Measurements from ENCODE around the gene RIPOR2. TPM values are rescaled to one million over a fixed set of nuclear protein-coding genes. Genes with fewer than 3 reads are reported as not detected.

RIPOR2 gene
- total and polyA plus RNA-seq, 2 donors from 2014 or later: 1.7 to 24.2 TPM

GRCh38 chr6:24864343-24864742, 71.4 kb downstream of the RIPOR2 start:
- no peak for FAIRE-seq
- intact Hi-C loops (cut with DNase I): no loop called here

DNA sequence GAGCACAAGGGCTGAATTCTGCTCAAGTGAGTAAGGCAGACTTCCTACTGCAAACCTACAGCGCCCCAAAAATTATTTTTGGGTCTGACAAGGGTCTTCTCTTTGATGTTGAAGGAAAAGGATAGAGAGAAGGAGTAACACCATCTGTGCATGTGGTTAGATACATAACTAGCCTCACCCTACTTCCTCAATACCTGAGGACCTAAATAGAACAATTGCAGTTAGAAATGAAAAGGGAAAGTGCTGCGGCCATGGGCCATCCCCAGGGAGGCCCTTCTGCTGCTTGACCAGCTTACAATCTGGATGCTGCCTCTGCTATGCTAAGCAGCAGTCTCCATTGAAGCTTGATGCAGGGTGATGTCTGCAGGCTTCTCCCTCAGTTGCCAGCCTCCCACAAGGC, 73.8 kb downstream of the RIPOR2 start:
- H3K4me1 ChIP-seq (ENCODE audit: control insufficient read depth in 2 of 3, insufficient read depth in 2 of 3, low read depth in 1 of 3, low read length in 3 of 3): peaks cover 0 to 2% (median 0%) of the 10 kb centered on the region in 3 donors

More at GRCh38 chr6:24864343-24864742, 71.4 kb downstream of the RIPOR2 start:
- TF ChIP-seq, protein P1, sequence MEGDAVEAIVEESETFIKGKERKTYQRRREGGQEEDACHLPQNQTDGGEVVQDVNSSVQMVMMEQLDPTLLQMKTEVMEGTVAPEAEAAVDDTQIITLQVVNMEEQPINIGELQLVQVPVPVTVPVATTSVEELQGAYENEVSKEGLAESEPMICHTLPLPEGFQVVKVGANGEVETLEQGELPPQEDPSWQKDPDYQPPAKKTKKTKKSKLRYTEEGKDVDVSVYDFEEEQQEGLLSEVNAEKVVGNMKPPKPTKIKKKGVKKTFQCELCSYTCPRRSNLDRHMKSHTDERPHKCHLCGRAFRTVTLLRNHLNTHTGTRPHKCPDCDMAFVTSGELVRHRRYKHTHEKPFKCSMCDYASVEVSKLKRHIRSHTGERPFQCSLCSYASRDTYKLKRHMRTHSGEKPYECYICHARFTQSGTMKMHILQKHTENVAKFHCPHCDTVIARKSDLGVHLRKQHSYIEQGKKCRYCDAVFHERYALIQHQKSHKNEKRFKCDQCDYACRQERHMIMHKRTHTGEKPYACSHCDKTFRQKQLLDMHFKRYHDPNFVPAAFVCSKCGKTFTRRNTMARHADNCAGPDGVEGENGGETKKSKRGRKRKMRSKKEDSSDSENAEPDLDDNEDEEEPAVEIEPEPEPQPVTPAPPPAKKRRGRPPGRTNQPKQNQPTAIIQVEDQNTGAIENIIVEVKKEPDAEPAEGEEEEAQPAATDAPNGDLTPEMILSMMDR (IDR thresholded peaks at IDR 0.05; ENCODE audit: borderline replicate concordance, extremely low read depth, insufficient read depth): no peak
- DNase-seq: peak in 2 of 5 donors; percentile 36 to 50
- H3K9ac ChIP-seq (ENCODE audit: low read length in 3 of 3): no peak overlapping the region
- H3K27me3 ChIP-seq (ENCODE audit: control insufficient read depth, insufficient read depth, low read length): no peaks in the 10 kb centered on the region
- no peak overlapping the region for H3K27ac ChIP-seq (ENCODE audit: low read depth in 2 of 2, low read length in 2 of 2)
- H3K4me1 ChIP-seq (ENCODE audit: control insufficient read depth in 2 of 3, insufficient read depth in 2 of 3, low read depth in 1 of 3, low read length in 3 of 3): no peaks in the 10 kb centered on the region
- H3K4me3 ChIP-seq (ENCODE audit: low read length in 3 of 3): no peak overlapping the region
- no peaks in the 10 kb centered on the region for H3K36me3 ChIP-seq (ENCODE audit: control insufficient read depth in 2 of 3, insufficient read depth in 3 of 3, low read length in 3 of 3)
- no peaks in the 10 kb centered on the region for H3K9me3 ChIP-seq (ENCODE audit: control insufficient read depth in 2 of 3, insufficient read depth in 1 of 3, low read length in 3 of 3)

GRCh38 chr6:24859608-24860200, 76.1 kb downstream of the RIPOR2 start:
- no peak for FAIRE-seq
- intact Hi-C loops (cut with DNase I): loop anchor here (10.0 kb wide), 1 partner anchor 205 kb away; no protein-coding TSS in a partner anchor
- H3K27ac ChIP-seq (ENCODE audit: low read depth in 2 of 2, low read length in 2 of 2): no peak overlapping the region

More for the DNA sequence above, 73.8 kb downstream of the RIPOR2 start:
- no peaks in the 10 kb centered on the region for H3K27me3 ChIP-seq (ENCODE audit: control insufficient read depth, insufficient read depth, low read length)
- no peak overlapping the region for H3K4me3 ChIP-seq (ENCODE audit: low read length in 3 of 3)
- TF ChIP-seq, protein P1 (IDR thresholded peaks at IDR 0.05; ENCODE audit: borderline replicate concordance, extremely low read depth, insufficient read depth): no peak
- DNase-seq (no peak), FAIRE-seq (no peak)
- H3K36me3 ChIP-seq (ENCODE audit: control insufficient read depth in 2 of 3, insufficient read depth in 3 of 3, low read length in 3 of 3): no peaks in the 10 kb centered on the region
- no peak overlapping the region for H3K27ac ChIP-seq (ENCODE audit: low read depth in 2 of 2, low read length in 2 of 2)
- H3K9me3 ChIP-seq (ENCODE audit: control insufficient read depth in 2 of 3, insufficient read depth in 1 of 3, low read length in 3 of 3): no peaks in the 10 kb centered on the region
- intact Hi-C loops (cut with DNase I): no loop called here
- H3K9ac ChIP-seq (ENCODE audit: low read length in 3 of 3): no peak overlapping the region

More at GRCh38 chr6:24859608-24860200, 76.1 kb downstream of the RIPOR2 start:
- Histone ChIP-seq H3K4me1 (ENCODE audit: control insufficient read depth in 2 of 3, insufficient read depth in 2 of 3, low read depth in 1 of 3, low read length in 3 of 3) (peaks cover 0 to 4% (median 0%) of the 10 kb centered on the region in 3 donors), H3K9me3 (ENCODE audit: control insufficient read depth in 2 of 3, insufficient read depth in 1 of 3, low read length in 3 of 3) (no peaks in the 10 kb centered on the region), H3K9ac (ENCODE audit: low read length in 3 of 3) (no peak overlapping the region), H3K36me3 (ENCODE audit: control insufficient read depth in 2 of 3, insufficient read depth in 3 of 3, low read length in 3 of 3) (no peaks in the 10 kb centered on the region), H3K27me3 (ENCODE audit: control insufficient read depth, insufficient read depth, low read length) (no peaks in the 10 kb centered on the region), H3K4me3 (ENCODE audit: low read length in 3 of 3) (no peak overlapping the region)
- TF ChIP-seq, protein P1 (IDR thresholded peaks at IDR 0.05; ENCODE audit: borderline replicate concordance, extremely low read depth, insufficient read depth): no peak
- DNase-seq: no peak
